GM21717 (cell line): ENCODE measurements around the gene LIMS2.
A peak's percentile ranks its signal among the peaks of the same experiment; 100 is the strongest.

ENCODE experiments used
- ATAC-seq: cut with Tn5 transposase; IDR thresholded peaks from one replicate; pipeline ENCODE4 v1.9.1; 2021; ENCODE audit warnings: mild to moderate bottlenecking, moderate library complexity; ENCODE audit not compliant: unreplicated experiment

The LIMS2 gene

DNA sequence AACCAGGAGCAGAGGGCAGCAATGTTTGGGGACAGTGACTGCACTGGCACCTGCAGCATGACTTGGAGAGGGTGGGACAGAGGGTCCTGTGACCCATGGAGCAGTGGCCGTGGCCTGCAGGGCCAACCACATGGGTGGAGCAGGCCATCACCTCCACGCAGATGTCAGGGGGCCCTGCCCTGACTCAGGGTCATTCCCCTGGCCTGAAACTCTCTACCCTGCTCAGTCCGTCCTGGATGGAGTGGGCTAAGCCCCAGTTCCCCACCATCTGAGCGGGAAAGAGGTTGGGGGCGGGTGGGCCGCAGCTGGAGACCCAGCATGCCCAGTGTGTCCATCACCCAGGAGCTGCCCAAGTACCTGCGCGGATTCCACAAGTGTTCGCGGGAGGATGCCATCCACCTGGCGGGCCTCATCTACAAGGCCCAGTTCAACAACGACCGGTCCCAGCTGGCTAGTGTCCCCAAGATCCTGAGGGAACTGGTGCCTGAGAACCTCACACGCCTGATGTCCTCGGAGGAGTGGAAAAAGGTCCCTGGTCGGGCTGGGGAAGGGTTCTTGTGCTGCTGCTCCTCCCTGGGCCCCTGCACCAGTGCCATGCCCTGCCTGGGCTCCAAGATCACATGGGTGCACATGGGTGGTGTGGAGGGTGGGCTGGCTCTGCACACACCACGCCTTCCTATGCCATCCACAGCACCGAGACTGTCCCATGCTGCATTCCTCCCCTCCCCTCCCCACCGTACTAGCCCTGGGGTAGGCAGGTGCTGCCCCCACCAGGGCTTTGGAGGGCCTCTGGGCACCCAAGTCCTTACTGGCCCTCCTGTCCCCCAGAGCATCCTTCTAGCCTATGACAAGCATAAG, 39.7 kb downstream of the LIMS2 start:
- no peak for ATAC-seq

DNA sequence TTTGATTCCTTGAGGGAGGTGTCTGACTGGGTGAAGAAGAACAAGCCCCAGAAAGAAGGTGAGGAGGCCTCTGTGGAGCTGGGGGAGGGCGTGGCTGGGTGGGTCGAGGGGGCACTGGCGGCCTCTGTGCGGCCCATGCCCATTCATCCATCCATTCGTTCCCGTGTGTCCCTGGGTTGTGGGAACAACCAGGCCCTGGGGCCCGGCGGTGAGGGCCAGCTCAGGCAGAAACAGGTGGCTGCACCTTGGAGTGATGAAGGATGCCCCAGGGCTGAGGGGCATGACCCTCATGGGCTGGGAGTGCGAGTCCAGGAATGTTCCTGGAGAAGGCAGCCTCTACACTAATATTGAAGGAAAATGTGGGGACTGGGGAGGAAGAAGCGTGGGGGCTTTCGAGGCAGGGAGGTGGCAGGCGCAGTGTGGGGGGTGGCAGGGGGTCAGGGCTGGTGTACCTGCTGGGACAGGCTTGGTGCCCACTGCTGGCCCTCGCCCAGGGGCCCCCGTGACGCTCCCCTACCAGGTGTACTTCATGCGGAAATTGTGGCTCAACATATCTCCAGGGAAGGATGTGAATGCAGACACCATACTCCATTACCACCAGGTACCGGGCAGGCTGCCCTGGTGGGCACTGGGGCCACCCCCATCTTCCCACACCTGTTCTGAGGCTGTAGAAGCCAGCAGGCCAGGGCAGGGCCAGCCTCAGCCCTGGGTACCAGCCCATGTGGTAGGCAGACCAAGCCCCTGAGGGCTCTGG, 40.5 kb downstream of the LIMS2 start:
- ATAC-seq, result no peak

- ATAC-seq, result no peak
Measured at GRCh38 chr2:127634066-127634617, 41.2 kb downstream of the LIMS2 start.

- ATAC-seq, result no peak
Measured at GRCh38 chr2:127633556-127634065, 41.7 kb downstream of the LIMS2 start.

DNA sequence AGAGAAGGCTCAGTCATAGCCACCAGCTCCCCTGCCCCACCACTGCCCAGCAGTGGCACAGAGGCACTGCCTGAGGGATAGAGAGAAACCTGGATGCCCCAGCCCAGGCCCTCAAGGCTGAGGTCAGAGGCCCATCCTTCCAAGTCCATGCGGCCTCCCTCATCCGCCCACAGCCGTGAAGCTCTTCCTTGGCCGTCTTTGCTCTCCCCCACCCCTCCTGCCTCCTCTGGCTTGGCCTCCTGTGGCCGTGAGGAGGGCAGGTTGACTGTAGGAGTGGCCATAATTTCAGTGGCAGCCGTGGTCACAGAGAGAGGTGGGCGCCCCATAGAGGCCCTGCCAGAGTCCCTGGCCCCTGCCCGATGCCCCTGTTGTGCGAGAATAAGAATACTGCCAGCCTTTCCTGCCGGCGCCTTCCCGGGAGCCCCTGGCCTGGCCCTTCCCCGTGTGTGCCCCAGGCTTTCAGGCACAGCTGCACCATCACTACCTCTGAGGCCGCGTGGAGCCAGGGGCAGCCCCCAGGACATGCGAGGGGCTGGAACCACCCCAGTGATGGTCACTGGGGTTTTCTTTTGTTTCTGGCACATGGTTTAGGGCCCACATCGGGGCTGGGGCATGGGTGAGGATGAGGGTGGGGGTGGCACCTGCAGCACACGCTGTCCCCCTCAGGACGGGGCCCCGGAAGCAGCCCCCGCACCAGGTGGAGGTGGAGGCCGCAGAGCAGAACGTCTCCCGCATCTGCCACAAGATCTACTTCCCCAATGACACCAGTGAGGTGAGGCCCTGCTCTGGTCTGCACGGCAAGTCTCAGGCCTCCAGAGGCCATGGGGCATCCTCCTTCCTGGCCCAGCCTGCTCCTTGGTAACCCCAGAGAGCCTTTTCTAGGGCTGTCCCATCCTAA, 42.5 kb downstream of the LIMS2 start:
- peak; percentile 46 for ATAC-seq

DNA sequence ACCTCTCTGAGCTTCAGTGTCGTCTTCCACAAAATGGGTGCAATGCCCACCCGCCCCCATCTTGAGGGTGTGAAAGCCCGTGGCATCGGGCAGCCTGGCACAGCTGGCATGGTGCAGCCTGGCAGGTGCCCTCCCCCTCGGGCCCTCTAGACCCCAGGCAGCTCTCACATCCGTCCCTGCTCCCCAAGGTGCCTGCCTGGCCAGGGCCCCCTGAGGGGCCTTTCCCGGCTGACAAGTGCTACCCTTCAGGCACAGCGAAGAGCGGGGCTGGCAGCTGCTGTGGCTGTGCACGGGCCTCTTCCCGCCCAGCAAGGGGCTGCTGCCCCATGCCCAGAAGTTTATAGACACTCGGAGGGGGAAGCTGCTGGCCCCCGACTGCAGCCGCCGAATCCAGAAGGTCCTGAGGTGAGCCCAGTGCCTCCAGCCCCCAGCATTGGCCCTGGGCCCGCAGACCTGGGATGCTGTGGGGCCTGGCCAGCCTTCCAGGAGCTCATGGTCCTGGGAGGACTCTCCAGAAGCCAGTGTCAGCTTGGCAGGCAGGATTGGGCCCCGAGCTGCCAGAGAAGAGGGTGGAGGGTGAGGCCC, 43.2 kb downstream of the LIMS2 start:
- no peak for ATAC-seq

- no peak for ATAC-seq
Measured at GRCh38 chr2:127631541-127631996, 43.8 kb downstream of the LIMS2 start.

GRCh38 chr2:127630864-127631540, 44.3 kb downstream of the LIMS2 start:
- ATAC-seq, result no peak

DNA sequence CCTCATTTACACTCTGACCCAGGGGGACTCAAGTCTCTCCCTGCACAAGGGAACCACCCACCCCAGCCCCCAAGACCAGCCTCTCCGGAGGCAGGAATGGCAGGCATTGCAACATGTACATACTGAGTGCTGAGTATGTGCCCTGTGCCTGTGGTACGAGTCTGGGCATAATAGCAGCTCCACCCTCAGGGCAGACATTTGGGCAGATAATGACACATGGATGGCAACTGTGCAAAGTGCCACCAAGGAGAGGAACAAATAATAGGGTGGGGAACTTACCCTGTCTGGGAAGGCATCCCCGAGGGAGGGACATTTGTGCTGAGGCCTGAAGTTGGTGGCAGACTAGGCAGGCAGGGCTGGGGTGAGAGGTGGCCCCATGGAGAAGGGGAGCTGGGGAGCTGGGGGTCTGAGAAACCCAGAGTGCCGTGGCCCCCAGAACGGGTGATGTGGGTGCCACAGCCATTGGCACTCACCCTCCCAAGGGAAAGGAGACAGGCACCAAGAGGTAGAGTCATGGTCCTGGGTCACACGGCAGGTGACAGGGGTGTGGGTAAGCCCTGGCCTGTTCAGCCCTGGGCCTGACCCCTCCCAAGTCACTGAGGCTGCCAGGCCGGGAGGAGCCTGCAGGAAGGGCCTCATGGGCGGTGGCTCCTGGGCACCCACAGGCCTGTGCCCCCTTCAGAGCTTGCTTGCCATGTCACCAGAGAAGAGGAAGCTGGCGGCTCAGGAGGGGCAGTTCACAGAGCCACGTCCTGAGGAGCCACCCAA, 45.0 kb downstream of the LIMS2 start:
- ATAC-seq, result no peak

DNA sequence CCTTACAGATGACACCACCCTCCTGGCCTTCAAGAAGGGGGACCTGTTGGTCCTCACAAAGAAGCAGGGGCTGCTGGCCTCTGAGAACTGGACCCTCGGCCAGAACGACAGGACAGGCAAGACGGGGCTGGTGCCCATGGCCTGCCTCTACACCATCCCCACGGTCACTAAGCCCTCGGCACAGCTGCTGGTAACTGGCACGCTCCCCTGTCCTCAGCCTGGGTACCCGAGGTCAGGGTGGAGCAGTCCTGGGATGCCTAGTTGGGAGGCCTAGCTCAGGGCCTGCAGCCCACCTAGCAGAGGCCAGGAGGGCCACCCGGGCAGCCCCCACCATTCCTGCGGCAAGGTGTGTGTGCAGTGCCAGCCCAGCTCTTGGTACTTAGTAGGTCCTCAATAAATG, 45.7 kb downstream of the LIMS2 start:
- ATAC-seq, result no peak

DNA sequence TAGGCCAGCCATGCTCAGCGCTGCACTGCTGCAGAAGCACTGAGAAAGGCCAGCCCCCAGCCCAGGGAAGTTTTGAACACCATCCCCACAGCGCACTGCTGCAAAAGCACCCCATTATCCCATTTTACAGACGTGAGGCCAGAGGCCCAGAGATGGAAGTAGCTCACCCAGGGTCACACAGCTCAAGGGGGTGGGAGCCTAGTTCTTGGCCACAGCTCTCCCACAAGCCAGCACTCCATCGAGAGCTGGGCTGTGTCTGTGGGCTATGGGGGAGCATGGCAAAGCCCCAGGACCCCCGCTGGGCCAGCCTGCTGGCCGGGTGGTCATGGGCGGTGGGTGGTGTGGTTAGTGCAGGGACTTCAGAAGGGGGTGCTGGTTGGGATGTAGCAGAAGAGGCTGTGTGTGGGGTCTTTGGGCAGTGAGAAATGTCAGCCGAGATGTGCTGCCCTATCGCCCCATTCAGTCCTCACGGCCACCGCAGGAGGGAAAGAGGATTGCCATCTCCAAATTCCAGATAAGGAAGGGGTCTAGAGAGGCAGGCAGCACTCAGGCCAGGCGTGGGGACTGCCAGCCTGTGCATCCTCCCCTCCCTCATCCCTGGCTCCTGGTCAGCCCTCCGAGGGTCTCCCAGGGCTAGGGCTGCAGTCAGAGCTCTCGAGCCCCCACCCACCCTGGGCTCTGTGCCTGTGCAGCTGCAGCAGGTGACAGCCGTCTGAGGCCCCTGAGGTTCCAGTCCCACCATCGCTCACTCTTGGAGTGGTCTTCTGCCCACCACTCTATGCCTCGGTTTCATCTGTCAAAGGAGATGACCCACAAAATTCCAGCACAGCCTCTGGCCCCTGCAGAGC, 46.3 kb downstream of the LIMS2 start:
- ATAC-seq, result no peak

- ATAC-seq, result no peak
Measured at GRCh38 chr2:127627740-127628571, 47.4 kb downstream of the LIMS2 start.

DNA sequence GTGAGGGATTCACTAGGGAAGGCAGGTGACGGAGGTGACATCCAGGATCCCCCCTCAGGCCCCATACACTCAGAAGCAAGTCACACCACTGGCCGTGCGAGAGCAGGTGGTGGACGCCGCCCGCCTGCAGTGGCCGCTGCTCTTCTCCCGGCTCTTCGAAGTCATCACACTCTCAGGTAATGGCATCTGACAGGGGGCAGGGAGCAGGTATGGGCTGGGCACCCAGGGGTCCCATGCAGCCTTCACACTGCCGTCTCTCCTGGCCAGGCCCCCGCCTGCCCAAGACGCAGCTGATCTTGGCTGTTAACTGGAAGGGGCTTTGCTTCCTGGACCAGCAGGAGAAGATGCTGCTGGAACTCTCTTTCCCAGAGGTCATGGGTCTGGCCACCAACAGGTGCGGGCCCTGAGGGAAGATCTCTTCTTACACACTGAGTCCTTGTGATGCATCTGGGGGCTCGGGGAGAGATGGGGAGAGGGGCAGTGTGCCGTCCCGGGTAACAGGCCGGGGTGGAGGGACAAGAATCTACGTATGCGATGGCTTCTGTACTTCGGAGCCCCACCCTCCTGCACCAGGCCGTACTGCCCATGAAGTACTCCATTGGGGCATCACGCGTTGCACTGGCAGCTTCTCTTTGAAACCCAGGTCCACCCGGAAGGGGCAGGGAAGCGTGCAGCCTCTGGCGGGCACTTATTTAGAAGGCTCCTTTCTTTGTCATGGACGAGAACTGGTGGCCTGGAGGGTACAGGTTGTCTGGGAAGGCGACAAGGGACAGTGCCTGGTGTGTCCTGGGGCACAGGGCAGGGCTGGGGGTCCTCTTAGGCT, 48.2 kb downstream of the LIMS2 start:
- ATAC-seq, result no peak

DNA sequence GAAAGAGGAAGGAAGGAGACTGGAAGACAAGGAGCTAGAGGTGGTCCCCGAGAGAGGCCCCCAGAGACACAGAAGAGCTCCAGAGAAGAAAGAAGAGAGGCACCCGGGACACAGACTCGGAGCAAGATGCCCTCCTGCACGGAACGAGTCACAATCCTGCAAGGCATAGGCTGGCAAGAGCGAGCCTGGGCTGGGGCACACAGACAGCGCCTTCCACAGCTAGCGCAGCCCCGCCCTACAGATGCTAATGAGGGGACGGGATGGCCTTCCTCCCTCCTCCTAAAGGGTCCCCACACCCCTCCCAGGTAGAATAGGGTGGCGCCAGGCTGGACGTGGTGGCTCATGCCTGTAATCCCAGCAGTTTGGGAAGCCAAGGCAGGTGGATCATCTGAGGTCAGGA, 49.2 kb downstream of the LIMS2 start:
- ATAC-seq, result no peak

DNA sequence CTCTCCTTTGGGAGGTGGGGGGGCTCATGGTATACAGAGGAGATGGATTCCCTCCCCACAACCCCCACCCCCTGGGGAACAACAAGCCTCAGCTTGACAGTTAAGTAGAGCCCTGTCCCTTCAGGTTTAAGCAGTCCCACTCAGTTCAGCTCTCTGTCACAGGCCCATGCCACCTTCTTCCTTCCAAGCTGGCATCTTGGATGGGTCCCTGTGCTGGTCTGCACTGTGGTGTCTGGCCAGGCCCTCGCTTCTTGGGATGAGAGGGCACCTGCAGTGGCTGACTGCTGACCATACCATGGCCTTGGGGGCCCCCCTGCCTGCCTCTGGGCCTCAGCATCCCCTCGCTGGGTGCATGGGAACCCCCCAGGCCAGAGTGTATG, 49.8 kb downstream of the LIMS2 start:
- ATAC-seq, result no peak
